ENCODE measurements around the gene BMP2. TPM values are rescaled to one million over a fixed set of nuclear protein-coding genes. Genes with fewer than 3 reads are reported as not detected.

BMP2 gene
- total RNA-seq, 2 experiments from 2014 or later, result not detected

GRCh38 chr20:6784210-6784631 lies 16.7 kb downstream of the BMP2 start:
- Mint-ChIP-seq H3K27me3 (no peaks in the 10 kb centered on the region), H3K9me3 (ENCODE audit: low read depth) (no peaks in the 10 kb centered on the region), H3K36me3 (no peaks in the 10 kb centered on the region), H3K27ac (no peak overlapping the region), H3K4me1 (no peaks in the 10 kb centered on the region), H3K4me3 (no peak overlapping the region)
- CTCF ChIA-PET, result no interaction called here
- no peak for ATAC-seq
- DNase-seq, result no peak

GRCh38 chr20:6784767-6785166 lies 17.3 kb downstream of the BMP2 start:
- no peak for ATAC-seq
- DNase-seq, result no peak
- H3K4me1 Mint-ChIP-seq, result no peaks in the 10 kb centered on the region
- H3K27ac Mint-ChIP-seq, result no peak overlapping the region
- H3K27me3 Mint-ChIP-seq, result no peaks in the 10 kb centered on the region
- H3K9me3 Mint-ChIP-seq (ENCODE audit: low read depth), result no peaks in the 10 kb centered on the region
- no peak overlapping the region for H3K4me3 Mint-ChIP-seq
- no peaks in the 10 kb centered on the region for H3K36me3 Mint-ChIP-seq
- CTCF ChIA-PET, result no interaction called here

- Mint-ChIP-seq H3K27me3 (no peaks in the 10 kb centered on the region), H3K36me3 (no peaks in the 10 kb centered on the region), H3K9me3 (ENCODE audit: low read depth) (no peaks in the 10 kb centered on the region), H3K4me1 (no peaks in the 10 kb centered on the region), H3K27ac (no peak overlapping the region), H3K4me3 (no peak overlapping the region)
- DNase-seq (no peak), ATAC-seq (no peak)
- CTCF ChIA-PET, result no interaction called here
These were observed 19.1 kb downstream of the BMP2 start for GRCh38 chr20:6786548-6786947.

GRCh38 chr20:6792789-6793188 lies 25.3 kb downstream of the BMP2 start:
- Mint-ChIP-seq H3K4me1 (no peaks in the 10 kb centered on the region), H3K4me3 (no peak overlapping the region), H3K9me3 (ENCODE audit: low read depth) (no peaks in the 10 kb centered on the region), H3K27me3 (no peaks in the 10 kb centered on the region), H3K36me3 (no peaks in the 10 kb centered on the region), H3K27ac (no peak overlapping the region)
- DNase-seq (no peak), ATAC-seq (no peak)
- CTCF ChIA-PET, result no interaction called here

GRCh38 chr20:6802227-6802626 lies 34.7 kb downstream of the BMP2 start:
- Mint-ChIP-seq H3K9me3 (ENCODE audit: low read depth) (no peaks in the 10 kb centered on the region), H3K27ac (no peak overlapping the region), H3K27me3 (no peaks in the 10 kb centered on the region), H3K4me3 (no peak overlapping the region), H3K36me3 (no peaks in the 10 kb centered on the region), H3K4me1 (no peaks in the 10 kb centered on the region)
- CTCF ChIA-PET, result no interaction called here
- DNase-seq, result no peak
- no peak for ATAC-seq

GRCh38 chr20:6806275-6806674 lies 38.8 kb downstream of the BMP2 start:
- DNase-seq (no peak), ATAC-seq (no peak)
- no peaks in the 10 kb centered on the region for H3K4me1 Mint-ChIP-seq
- no peaks in the 10 kb centered on the region for H3K27me3 Mint-ChIP-seq
- CTCF ChIA-PET, result no interaction called here
- H3K4me3 Mint-ChIP-seq, result no peak overlapping the region
- H3K36me3 Mint-ChIP-seq, result no peaks in the 10 kb centered on the region
- no peak overlapping the region for H3K27ac Mint-ChIP-seq
- peaks cover 3% of the 10 kb centered on the region for H3K9me3 Mint-ChIP-seq (ENCODE audit: low read depth)

- Mint-ChIP-seq H3K36me3 (no peaks in the 10 kb centered on the region), H3K27ac (no peak overlapping the region), H3K9me3 (ENCODE audit: low read depth) (peaks cover 3% of the 10 kb centered on the region), H3K4me1 (no peaks in the 10 kb centered on the region), H3K4me3 (no peak overlapping the region), H3K27me3 (no peaks in the 10 kb centered on the region)
- DNase-seq (no peak), ATAC-seq (no peak)
- CTCF ChIA-PET, result no interaction called here
These were observed 44.0 kb downstream of the BMP2 start for GRCh38 chr20:6811262-6812035.

- Mint-ChIP-seq H3K27ac (no peak overlapping the region), H3K27me3 (no peaks in the 10 kb centered on the region), H3K9me3 (ENCODE audit: low read depth) (peaks cover 3% of the 10 kb centered on the region), H3K36me3 (no peaks in the 10 kb centered on the region), H3K4me3 (no peak overlapping the region), H3K4me1 (no peaks in the 10 kb centered on the region)
- DNase-seq, result no peak
- CTCF ChIA-PET, result no interaction called here
- ATAC-seq, result no peak
These were observed 45.0 kb downstream of the BMP2 start for GRCh38 chr20:6812530-6812929.

GRCh38 chr20:6814945-6815344 lies 47.5 kb downstream of the BMP2 start:
- Mint-ChIP-seq H3K9me3 (ENCODE audit: low read depth) (peaks cover 3% of the 10 kb centered on the region), H3K27ac (no peak overlapping the region), H3K36me3 (no peaks in the 10 kb centered on the region), H3K4me1 (no peaks in the 10 kb centered on the region), H3K27me3 (no peaks in the 10 kb centered on the region), H3K4me3 (no peak overlapping the region)
- CTCF ChIA-PET, result no interaction called here
- ATAC-seq (no peak), DNase-seq (no peak)

- Mint-ChIP-seq H3K27me3 (no peaks in the 10 kb centered on the region), H3K4me3 (no peak overlapping the region), H3K27ac (no peak overlapping the region), H3K4me1 (no peaks in the 10 kb centered on the region), H3K9me3 (ENCODE audit: low read depth) (no peaks in the 10 kb centered on the region), H3K36me3 (no peaks in the 10 kb centered on the region)
- CTCF ChIA-PET, result no interaction called here
- DNase-seq (no peak), ATAC-seq (no peak)
These were observed 50.7 kb downstream of the BMP2 start for GRCh38 chr20:6818033-6818808.

- no peaks in the 10 kb centered on the region for H3K36me3 Mint-ChIP-seq
- ATAC-seq (no peak), DNase-seq (no peak)
- no peak overlapping the region for H3K4me3 Mint-ChIP-seq
- H3K9me3 Mint-ChIP-seq (ENCODE audit: low read depth), result no peaks in the 10 kb centered on the region
- CTCF ChIA-PET, result no interaction called here
- no peaks in the 10 kb centered on the region for H3K27me3 Mint-ChIP-seq
- H3K4me1 Mint-ChIP-seq, result no peaks in the 10 kb centered on the region
- no peak overlapping the region for H3K27ac Mint-ChIP-seq
These were observed 52.1 kb downstream of the BMP2 start for GRCh38 chr20:6819599-6819998.

GRCh38 chr20:6824401-6824800 lies 56.9 kb downstream of the BMP2 start:
- Mint-ChIP-seq H3K36me3 (no peaks in the 10 kb centered on the region), H3K4me3 (no peak overlapping the region), H3K27me3 (no peaks in the 10 kb centered on the region), H3K27ac (no peak overlapping the region), H3K4me1 (no peaks in the 10 kb centered on the region), H3K9me3 (ENCODE audit: low read depth) (no peaks in the 10 kb centered on the region)
- CTCF ChIA-PET, result no interaction called here
- DNase-seq (no peak), ATAC-seq (no peak)

- CTCF ChIA-PET, result no interaction called here
- Mint-ChIP-seq H3K27me3 (no peaks in the 10 kb centered on the region), H3K4me3 (no peak overlapping the region), H3K9me3 (ENCODE audit: low read depth) (no peaks in the 10 kb centered on the region), H3K27ac (no peak overlapping the region), H3K4me1 (no peaks in the 10 kb centered on the region), H3K36me3 (no peaks in the 10 kb centered on the region)
- DNase-seq (no peak), ATAC-seq (no peak)
These were observed 60.0 kb downstream of the BMP2 start for GRCh38 chr20:6827472-6827871.

GRCh38 chr20:6828794-6829423 lies 61.4 kb downstream of the BMP2 start:
- H3K9me3 Mint-ChIP-seq (ENCODE audit: low read depth), result peaks cover 2% of the 10 kb centered on the region
- ATAC-seq (no peak), DNase-seq (peak; percentile 40)
- H3K36me3 Mint-ChIP-seq, result no peaks in the 10 kb centered on the region
- no peak overlapping the region for H3K27ac Mint-ChIP-seq
- H3K4me1 Mint-ChIP-seq, result no peaks in the 10 kb centered on the region
- no peak overlapping the region for H3K4me3 Mint-ChIP-seq
- no peaks in the 10 kb centered on the region for H3K27me3 Mint-ChIP-seq
- CTCF ChIA-PET, result no interaction called here

Measured in activated CD8-positive, alpha-beta memory T cell treated with anti-CD3 and anti-CD28 coated beads, Interleukin-2, amount 10 ng/mL, durations not matched to agents 7 days and 5 days (primary cell).